Tibial nerve (tissue), 4 donors: ENCODE measurements around the gene AK3.

Source experiments
- CTCF ChIP-seq, 5 experiments: fragments of 200-600 bp in 3 of 5; fragments of 450-650 bp in 2 of 5; sonication (generic) in 3 of 5; IDR thresholded peaks; one replicate each; pipeline ENCODE4 v1.5.1; 2016 to 2019; ENCODE audit warnings: antibody characterized with exemption in 5 of 5, mild to moderate bottlenecking in 3 of 5, moderate library complexity in 2 of 5
- EP300 ChIP-seq, 2 donors: sonication (generic); formaldehyde crosslinking; IDR thresholded peaks; one replicate each; pipeline ENCODE4 v1.6.1; 2017; ENCODE audit warnings: antibody characterized with exemption in 2 of 2, mild to moderate bottlenecking in 1 of 2
- POLR2A ChIP-seq, 2 donors: fragments of 450-650 bp; IDR thresholded peaks; one replicate each; pipeline ENCODE4 v1.6.1; 2017; ENCODE audit warnings: antibody characterized with exemption in 2 of 2, mild to moderate bottlenecking in 2 of 2, moderate library complexity in 2 of 2

- TF ChIP-seq POLR2A (IDR thresholded peaks at IDR 0.05), result no peak
- no peak for TF ChIP-seq CTCF (IDR thresholded peaks at IDR 0.05)
- TF ChIP-seq EP300 (IDR thresholded peaks at IDR 0.05), result no peak
These were observed 51.3 kb downstream of the AK3 start for GRCh38 chr9:4689687-4690104.
